Kidney tubule cell (primary cell): ENCODE measurements around the gene NBAS.
"Not testable (repeated sequence)": the region's sequence is repeated elsewhere in the genome, so short reads cannot be mapped to it uniquely, and the experiment has no call there.

Experiments used
- DNase-seq: peaks from one replicate; pipeline ENCODE4 v3.0.0-alpha.2; 2018; ENCODE audit warnings: low spot score

NBAS gene

GRCh38 chr2:15359716-15360531 lies 201.2 kb downstream of the NBAS start:
- DNase-seq: peak; percentile 57

- DNase-seq: no peak
These were observed 203.2 kb downstream of the NBAS start for GRCh38 chr2:15357922-15358321.

GRCh38 chr2:15357186-15357585 lies 203.9 kb downstream of the NBAS start:
- no peak for DNase-seq

GRCh38 chr2:15355386-15355785 lies 205.7 kb downstream of the NBAS start:
- DNase-seq: no peak

GRCh38 chr2:15354596-15355366 lies 206.4 kb downstream of the NBAS start:
- DNase-seq: no peak

- no peak for DNase-seq
These were observed 208.8 kb downstream of the NBAS start for GRCh38 chr2:15352363-15352762.

- no peak for DNase-seq
These were observed 212.5 kb downstream of the NBAS start for GRCh38 chr2:15348636-15349035.

- no peak for DNase-seq
These were observed 213.1 kb downstream of the NBAS start for GRCh38 chr2:15348045-15348444.

GRCh38 chr2:15346624-15347023 lies 214.5 kb downstream of the NBAS start:
- DNase-seq: no peak

- peak; percentile 45 for DNase-seq
These were observed 223.0 kb downstream of the NBAS start for GRCh38 chr2:15337996-15338666.

GRCh38 chr2:15334644-15335326 lies 226.3 kb downstream of the NBAS start:
- DNase-seq: no peak

GRCh38 chr2:15331787-15332186 lies 229.3 kb downstream of the NBAS start:
- no peak for DNase-seq

- no peak for DNase-seq
These were observed 235.8 kb downstream of the NBAS start for GRCh38 chr2:15325296-15325695.

- DNase-seq: no peak
These were observed 237.9 kb downstream of the NBAS start for GRCh38 chr2:15323227-15323626.

- not testable (repeated sequence) for DNase-seq
These were observed 239.7 kb downstream of the NBAS start for GRCh38 chr2:15321481-15321880.

GRCh38 chr2:15316370-15316814 lies 244.7 kb downstream of the NBAS start:
- no peak for DNase-seq

- no peak for DNase-seq
These were observed 245.7 kb downstream of the NBAS start for GRCh38 chr2:15315411-15315810.

- DNase-seq: peak; percentile 52
These were observed 247.5 kb downstream of the NBAS start for GRCh38 chr2:15313657-15314056.

- DNase-seq: no peak
These were observed 249.2 kb downstream of the NBAS start for GRCh38 chr2:15311926-15312325.

GRCh38 chr2:15311201-15311907 lies 249.8 kb downstream of the NBAS start:
- DNase-seq: no peak

- DNase-seq: no peak
These were observed 253.6 kb downstream of the NBAS start for GRCh38 chr2:15307526-15307925.
